ENCODE measurements around the gene PIP5KL1.

The PIP5KL1 gene

DNA sequence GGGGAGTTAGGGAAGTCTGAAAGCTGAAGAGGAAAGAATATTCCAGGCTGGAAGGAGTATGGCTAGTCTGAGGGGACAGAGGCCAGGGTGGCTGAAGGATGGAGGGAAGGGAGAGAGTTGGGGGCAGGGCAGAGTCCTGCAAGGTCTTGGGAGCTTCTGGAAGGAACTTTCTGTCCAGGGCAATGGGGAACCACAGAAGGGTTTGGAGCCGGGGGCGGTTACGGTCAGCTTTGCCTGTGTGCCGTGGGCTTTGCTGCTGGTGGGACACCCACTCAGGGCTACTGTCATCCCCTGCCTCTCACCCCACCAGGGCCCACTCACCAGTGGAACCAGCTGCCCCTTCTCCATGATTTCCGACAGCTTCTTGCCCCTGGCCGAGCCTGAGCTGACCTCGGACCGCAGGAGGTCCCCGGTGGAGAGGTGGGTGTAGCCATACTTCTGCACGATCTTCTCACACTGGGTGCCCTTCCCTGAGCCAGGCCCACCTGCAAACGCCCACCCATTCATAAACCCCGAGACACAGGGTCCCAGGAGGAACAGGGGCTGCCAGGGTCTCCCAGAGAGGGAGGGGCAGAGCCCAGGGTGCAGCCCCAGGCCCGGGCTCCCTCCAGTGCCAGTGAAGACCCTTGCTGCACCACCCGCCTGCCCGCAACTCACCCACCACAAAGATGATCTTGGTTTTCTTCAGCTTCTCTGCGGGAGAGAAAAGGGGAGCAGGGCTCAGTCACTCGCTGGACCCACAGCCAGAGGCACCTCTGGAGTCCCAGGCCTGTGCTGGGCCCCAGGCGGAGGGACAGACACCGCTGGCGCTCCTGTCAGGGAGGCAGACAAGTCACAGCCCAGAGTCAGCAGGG, 58.0 kb downstream of the PIP5KL1 start:
- TF ChIP-seq, protein P1, sequence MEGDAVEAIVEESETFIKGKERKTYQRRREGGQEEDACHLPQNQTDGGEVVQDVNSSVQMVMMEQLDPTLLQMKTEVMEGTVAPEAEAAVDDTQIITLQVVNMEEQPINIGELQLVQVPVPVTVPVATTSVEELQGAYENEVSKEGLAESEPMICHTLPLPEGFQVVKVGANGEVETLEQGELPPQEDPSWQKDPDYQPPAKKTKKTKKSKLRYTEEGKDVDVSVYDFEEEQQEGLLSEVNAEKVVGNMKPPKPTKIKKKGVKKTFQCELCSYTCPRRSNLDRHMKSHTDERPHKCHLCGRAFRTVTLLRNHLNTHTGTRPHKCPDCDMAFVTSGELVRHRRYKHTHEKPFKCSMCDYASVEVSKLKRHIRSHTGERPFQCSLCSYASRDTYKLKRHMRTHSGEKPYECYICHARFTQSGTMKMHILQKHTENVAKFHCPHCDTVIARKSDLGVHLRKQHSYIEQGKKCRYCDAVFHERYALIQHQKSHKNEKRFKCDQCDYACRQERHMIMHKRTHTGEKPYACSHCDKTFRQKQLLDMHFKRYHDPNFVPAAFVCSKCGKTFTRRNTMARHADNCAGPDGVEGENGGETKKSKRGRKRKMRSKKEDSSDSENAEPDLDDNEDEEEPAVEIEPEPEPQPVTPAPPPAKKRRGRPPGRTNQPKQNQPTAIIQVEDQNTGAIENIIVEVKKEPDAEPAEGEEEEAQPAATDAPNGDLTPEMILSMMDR (IDR thresholded peaks at IDR 0.05; ENCODE audit: low read depth, low read length) = no peak

DNA sequence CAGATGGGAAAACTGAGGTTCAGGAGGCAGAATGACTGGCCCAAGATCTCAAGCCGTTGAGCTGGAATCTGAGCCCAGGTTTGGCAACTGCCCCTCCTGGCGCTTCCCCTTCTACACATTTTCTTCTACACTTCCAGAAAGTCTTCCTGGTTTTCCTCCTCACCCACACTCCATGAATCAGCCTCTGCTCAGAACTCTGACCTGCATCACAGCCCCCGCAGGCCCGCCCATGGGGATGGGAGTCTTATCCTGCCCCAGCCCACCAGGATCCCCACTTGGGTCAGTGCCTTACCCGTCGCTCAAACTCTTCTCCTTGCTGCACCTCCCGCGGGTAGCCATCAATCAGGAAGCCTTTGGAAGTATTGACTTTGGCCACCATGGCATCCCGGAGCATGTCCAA, 59.0 kb downstream of the PIP5KL1 start:
- DNase-seq (ENCODE audit: extremely low read depth, low read depth) = no peak
- TF ChIP-seq, protein P1 (IDR thresholded peaks at IDR 0.05; ENCODE audit: low read depth, low read length) = no peak

More for the DNA sequence above, 58.0 kb downstream of the PIP5KL1 start:
- no peak for DNase-seq (ENCODE audit: extremely low read depth, low read depth)

DNA sequence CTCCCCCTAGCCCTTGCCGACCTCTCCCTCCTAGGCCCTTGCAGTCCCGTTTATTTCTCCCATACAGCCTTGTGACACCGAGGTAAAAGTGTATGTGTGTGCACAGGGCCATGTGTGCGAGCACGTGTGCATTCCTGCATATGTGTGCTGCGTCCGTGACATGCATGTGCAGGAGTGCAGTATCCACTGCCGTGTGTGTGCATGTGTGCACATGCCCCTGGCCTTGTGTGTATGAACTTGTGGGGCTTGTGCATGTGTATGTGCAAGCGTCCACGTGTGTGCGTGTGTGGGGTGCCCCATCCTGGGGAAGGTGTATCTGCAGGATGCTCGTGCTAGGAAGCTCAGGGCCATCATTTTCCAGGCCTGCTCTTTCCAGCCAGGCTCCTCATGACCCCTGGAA, 59.7 kb downstream of the PIP5KL1 start:
- no peak for DNase-seq (ENCODE audit: extremely low read depth, low read depth)
- TF ChIP-seq, protein P1 (IDR thresholded peaks at IDR 0.05; ENCODE audit: low read depth, low read length) = no peak

Measured in AG09319 (cell line).